HepG2 (cell line): ENCODE measurements around the gene RBCK1. TPM values are rescaled to one million over a fixed set of nuclear protein-coding genes. Genes with fewer than 3 reads are reported as not detected.

Experiments
- ATAC-seq: fragments of 200-7000 bp; cut with Tn5 transposase; 3 replicates; pipeline ENCODE4 v1.9.1; 2020; ENCODE audit warnings: mild to moderate bottlenecking, moderate library complexity
- BruUV-seq: library from RNA; stranded (reverse); fragments of 400-500 nt; replicated peaks from 2 replicates; lab custom pipeline; 2021; lab: Mats Ljungman, UMichigan
- CTCF ChIA-PET: fragments of 300-600 bp; formaldehyde crosslinking; extraction: SDS; loops from one replicate; lab custom pipeline; 2021; ENCODE audit warnings: low total read pairs, inconsistent platforms, low intra/inter-chr PET ratio; lab: Yijun Ruan, JAX
- POLR2A ChIA-PET: fragments of 350-600 bp; sonication (Branson Sonifier 250); formaldehyde crosslinking; loops from one replicate; lab custom pipeline; 2020; ENCODE audit warnings: antibody characterized with exemption, inconsistent platforms; lab: Yijun Ruan, JAX
- DNase-seq: peaks from one replicate; pipeline ENCODE4 v3.0.0-alpha.2; 2015; ENCODE audit warnings: low spot score
- FAIRE-seq: peaks from 3 replicates; lab custom pipeline; 2011; peaks lifted over from hg19 to GRCh38; lab: Jason Lieb, UNC
- H2AFZ ChIP-seq: one replicate; pipeline ENCODE4 v1.6.1; 2011; ENCODE audit warnings: low read length, inconsistent platforms
- H3K27ac ChIP-seq: fragments of 300-600 bp; 3 replicates; pipeline ENCODE4 v1.8.0; 2011; ENCODE audit warnings: mixed run types, mild to moderate bottlenecking, mixed read lengths, low read length, inconsistent platforms; ENCODE audit not compliant: insufficient read depth; ENCODE audit errors: extremely low read length
- H3K27me3 ChIP-seq, 2 experiments: fragments of 200-600 bp in 1 of 2; 2 replicates in 1 of 2; 3 replicates in 1 of 2; pipeline versions ENCODE4 v1.6.0 to v1.8.0; 2011; ENCODE audit warnings: low read length in 2 of 2, mild to moderate bottlenecking in 2 of 2, moderate library complexity in 2 of 2, inconsistent platforms in 1 of 2; ENCODE audit not compliant: insufficient read depth in 2 of 2, control insufficient read depth in 1 of 2
- H3K36me3 ChIP-seq, 2 experiments: fragments of 200-600 bp in 1 of 2; replicated peaks in 1 of 2; 2 replicates in 1 of 2; 3 replicates in 1 of 2; pipeline versions ENCODE4 v1.5.1 to v1.8.0; 2011; ENCODE audit warnings: low read length in 2 of 2, inconsistent platforms in 1 of 2; ENCODE audit not compliant: insufficient read depth in 2 of 2, control insufficient read depth in 1 of 2
- H3K4me1 ChIP-seq: 2 replicates; pipeline ENCODE4 v1.5.1; 2012; ENCODE audit warnings: low read length, inconsistent platforms; ENCODE audit not compliant: insufficient read depth
- H3K4me2 ChIP-seq: 2 replicates; pipeline ENCODE4 v1.6.0; 2011; ENCODE audit warnings: low read depth, low read length, inconsistent platforms
- H3K4me3 ChIP-seq, 3 experiments: fragments of 200-600 bp in 1 of 3; sonication (generic), shearing (Covaris generic) in 1 of 3; replicated peaks in 1 of 3; 2 replicates each; pipeline ENCODE4 v1.5.1; 2011 to 2016; ENCODE audit warnings: low read length in 3 of 3, inconsistent platforms in 2 of 3, low read depth in 2 of 3, mild to moderate bottlenecking in 2 of 3, control low read depth in 1 of 3, mixed read lengths in 1 of 3; ENCODE audit not compliant: insufficient read depth in 1 of 3
- H3K79me2 ChIP-seq: one replicate; pipeline ENCODE4 v1.6.1; 2011; ENCODE audit warnings: low read length, inconsistent platforms; ENCODE audit not compliant: insufficient read depth
- H3K9ac ChIP-seq: 2 replicates; pipeline ENCODE4 v1.6.0; 2011; ENCODE audit warnings: mild to moderate bottlenecking, low read depth, low read length, inconsistent platforms; ENCODE audit not compliant: insufficient read depth
- H3K9me3 ChIP-seq: 2 replicates; pipeline ENCODE4 v1.5.1; 2012; ENCODE audit warnings: mild to moderate bottlenecking, low read length
- H4K20me1 ChIP-seq: 2 replicates; pipeline ENCODE4 v1.6.0; 2011; ENCODE audit warnings: inconsistent platforms, mild to moderate bottlenecking, low read length, moderate library complexity; ENCODE audit not compliant: insufficient read depth
- ATF1 ChIP-seq: IDR thresholded peaks from 2 replicates; pipeline ENCODE4 v1.6.1; 2016; ENCODE audit warnings: mild to moderate bottlenecking, control low read depth
- CEBPB ChIP-seq: IDR thresholded peaks from 2 replicates; pipeline ENCODE4 v1.6.1; 2011; ENCODE audit warnings: low read depth, low read length, improper control_type of control experiment, borderline replicate concordance
- ELF4 ChIP-seq: sonication (generic); formaldehyde crosslinking; IDR thresholded peaks from 2 replicates; pipeline ENCODE4 v1.5.0; 2020; ENCODE audit warnings: missing genetic modification reagents, mild to moderate bottlenecking, moderate library complexity, borderline replicate concordance
- GATAD2A ChIP-seq: IDR thresholded peaks from 2 replicates; pipeline ENCODE4 v1.6.1; 2016
- KDM4B ChIP-seq: sonication (generic); formaldehyde crosslinking; IDR thresholded peaks from 2 replicates; pipeline ENCODE4 v1.4.0; 2020; ENCODE audit warnings: missing genetic modification reagents
- RFX1 ChIP-seq: fragments of 450-650 bp; IDR thresholded peaks from 2 replicates; pipeline ENCODE4 v1.6.1; 2017
- SAP130 ChIP-seq: IDR thresholded peaks from 2 replicates; pipeline ENCODE4 v1.6.1; 2016; ENCODE audit warnings: low read depth
- SP5 ChIP-seq: IDR thresholded peaks from 2 replicates; pipeline ENCODE4 v1.6.1; 2016; ENCODE audit warnings: low read depth, borderline replicate concordance
- TARDBP ChIP-seq: sonication (generic); formaldehyde crosslinking; IDR thresholded peaks from 2 replicates; pipeline ENCODE4 v1.8.0; 2022; ENCODE audit warnings: mild to moderate bottlenecking, missing genetic modification reagents
- ZNF138 ChIP-seq: sonication (generic); formaldehyde crosslinking; IDR thresholded peaks from 2 replicates; pipeline ENCODE4 v1.5.0; 2020; ENCODE audit warnings: mild to moderate bottlenecking, low read depth, missing genetic modification reagents
- ZNF263 ChIP-seq: sonication (generic); formaldehyde crosslinking; IDR thresholded peaks from 2 replicates; pipeline ENCODE4 v1.4.0; 2020; ENCODE audit warnings: missing genetic modification reagents
- ZNF501 ChIP-seq: sonication (generic); formaldehyde crosslinking; IDR thresholded peaks from 2 replicates; pipeline ENCODE4 v1.5.1; 2020; ENCODE audit warnings: mild to moderate bottlenecking, moderate library complexity, missing genetic modification reagents
- ZNF644 ChIP-seq: IDR thresholded peaks from 2 replicates; pipeline ENCODE4 v1.6.1; 2016; ENCODE audit warnings: low read depth
- ZNF652 ChIP-seq: IDR thresholded peaks from 2 replicates; pipeline ENCODE4 v1.6.1; 2016; ENCODE audit warnings: low read depth, borderline replicate concordance
- ZNF703 ChIP-seq: sonication (generic); formaldehyde crosslinking; IDR thresholded peaks from 2 replicates; pipeline ENCODE4 v1.5.1; 2020; ENCODE audit warnings: missing genetic modification reagents, mild to moderate bottlenecking, moderate library complexity, borderline replicate concordance
- ZSCAN9 ChIP-seq: IDR thresholded peaks from 2 replicates; pipeline ENCODE4 v1.6.1; 2016; ENCODE audit warnings: borderline replicate concordance
- WGBS: methylation state at CpG from one replicate; pipeline ENCODE4 v1.1.6; 2017; ENCODE audit warnings: low lambda C conversion rate; 5-methylcytosine and 5-hydroxymethylcytosine counted together
- in situ Hi-C: cut with HindIII; loops from 2 replicates; pipeline ENCODE4 v1.10.0; 2017; ENCODE audit warnings: low pct_unique_long_range_greater_than_20kb; ENCODE audit not compliant: extremely low pct_ligation_motif_present
- intact Hi-C: fragments of 100-400 bp; cut with micrococcal nuclease; formaldehyde crosslinking; loops from one replicate; pipeline ENCODE4 v1.10.0; 2022; ENCODE audit not compliant: unreplicated experiment
- polyA plus RNA-seq, 8 experiments: library from polyadenylated mRNA; depleted of rRNA in 3 of 8; stranded (reverse) in 7 of 8; unstranded in 1 of 8; fragments of >200 nt; fragmentation: Illumina TruSeq in 4 of 8; extraction: Trizol in 4 of 8; gene quantifications; 2 replicates each; pipeline versions ENCODE4 v1.2.1 to v1.2.3, GENCODE V29; 2011 to 2016; ENCODE audit warnings: low read depth in 4 of 8, missing spikeins in 1 of 8, mixed read lengths in 1 of 8; ENCODE audit not compliant: insufficient read depth in 1 of 8
- total RNA-seq, 5 experiments: library from RNA; depleted of rRNA; stranded (reverse); fragments of >200 nt; fragmentation: Illumina TruSeq; extraction: Trizol; gene quantifications; 2 replicates each; pipeline ENCODE4 v1.2.3, GENCODE V29; 2016; ENCODE audit warnings: low read depth in 1 of 5
- TF ChIP-seq, protein P1 (sequence below): sonication (generic); formaldehyde crosslinking; IDR thresholded peaks from 2 replicates; pipeline ENCODE4 v1.5.0; 2020; ENCODE audit warnings: missing genetic modification reagents
- TF ChIP-seq, protein P2 (sequence below): IDR thresholded peaks from 2 replicates; pipeline ENCODE4 v1.6.1; 2012; ENCODE audit warnings: inconsistent platforms

The RBCK1 gene
- total and polyA plus RNA-seq, 2 of the 13 experiments (the other 11 are each of a cell fraction or from before 2014, with no cell fraction given): 149 to 215 TPM

DNA sequence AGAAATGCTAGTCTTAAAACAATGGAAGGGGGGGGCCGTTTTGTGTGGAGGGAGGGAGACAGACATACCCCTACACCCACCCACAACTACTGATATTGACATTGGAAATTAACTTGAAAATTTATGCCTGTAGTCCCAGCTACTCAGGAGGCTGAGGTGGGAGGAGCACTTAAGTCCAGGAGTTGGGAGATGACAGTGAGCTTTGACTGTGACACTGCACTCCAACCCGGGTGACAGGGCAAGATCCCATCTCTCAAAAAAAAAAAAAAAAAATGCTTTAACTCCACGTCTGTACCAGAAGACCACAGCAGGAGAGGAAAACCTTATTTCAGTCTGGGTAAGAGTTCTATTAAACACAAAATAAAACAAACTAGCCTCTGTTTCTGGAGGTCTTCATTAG, 52.1 kb downstream of the RBCK1 start (continued):
- TF ChIP-seq SP5 (CRISPR knock-in tag) (peak; percentile 53; the same call in 1 of the 2 replicates), ZNF501 (CRISPR knock-in tag) (no peak), GATAD2A (CRISPR knock-in tag) (no peak), TARDBP (0 out of 2 replicates have a peak, but pooled peaks have one; percentile 40), SAP130 (CRISPR knock-in tag) (peak; percentile 29), RFX1 (no peak), ATF1 (CRISPR knock-in tag) (no peak), ZNF263 (CRISPR knock-in tag) (peak; percentile 79), ZSCAN9 (CRISPR knock-in tag) (no peak), ZNF138 (CRISPR knock-in tag) (no peak)
- TF ChIP-seq, protein P1, sequence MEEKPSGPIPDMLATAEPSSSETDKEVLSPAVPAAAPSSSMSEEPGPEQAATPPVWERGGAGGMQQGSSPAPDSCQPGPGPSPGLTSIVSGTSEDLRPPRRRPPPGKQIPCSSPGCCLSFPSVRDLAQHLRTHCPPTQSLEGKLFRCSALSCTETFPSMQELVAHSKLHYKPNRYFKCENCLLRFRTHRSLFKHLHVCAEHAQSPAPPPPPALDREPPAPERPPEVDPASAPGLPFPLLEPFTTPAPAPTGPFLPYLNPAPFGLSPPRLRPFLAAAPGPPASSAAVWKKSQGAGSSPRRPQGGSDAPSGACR: 0 out of 2 replicates have a peak, but pooled peaks have one; percentile 56
- TF ChIP-seq, all 625 proteins: peak for 9

DNA sequence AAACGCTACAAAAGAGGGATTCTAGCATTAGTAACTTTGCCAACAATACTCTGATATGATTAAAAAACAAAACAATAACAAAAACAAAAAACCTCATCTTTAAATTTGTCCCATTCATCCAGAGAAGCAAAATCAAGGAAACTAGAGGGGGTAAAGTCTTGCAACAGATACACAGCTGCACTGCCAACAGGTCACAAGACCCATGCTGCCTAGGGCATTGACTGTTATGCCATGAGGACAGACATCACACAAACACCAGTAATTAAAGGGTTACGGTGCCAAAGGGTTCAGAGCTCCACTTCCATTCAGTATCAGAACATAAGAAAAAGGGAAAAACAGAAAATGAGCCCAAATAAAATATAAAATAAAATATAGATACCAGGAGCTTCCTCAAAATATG, 52.6 kb downstream of the RBCK1 start:
- H3K9ac ChIP-seq: peak overlapping the region; percentile 86
- DNase-seq (peak; percentile 49), ATAC-seq (no peak)

More for the DNA sequence above, 52.6 kb downstream of the RBCK1 start:
- Histone ChIP-seq H3K36me3 (0 out of 5 replicates have a peak, but pooled peaks cover 2 to 4% of the 10 kb centered on the region in 2 experiments), H3K4me3 (peak overlapping the region; percentile 81 to 96 (median 91)), H4K20me1 (peaks cover 38% of the 10 kb centered on the region), H3K4me2 (peak overlapping the region; percentile 92), H3K27ac (peak overlapping the region; percentile 1), H3K27me3 (no peaks in the 10 kb centered on the region; a peak in 1 of 5 replicates), H3K79me2 (peaks cover 59% of the 10 kb centered on the region), H2AFZ (no peak overlapping the region), H3K9me3 (no peaks in the 10 kb centered on the region), H3K4me1 (peaks cover 41% of the 10 kb centered on the region)
- in situ Hi-C loops (no loop called here), intact Hi-C loops (no loop called here)
- no TSS peak for BruUV-seq
- 36% methylated on average over 2 of the region's 2 CpGs for WGBS
- ChIA-PET POLR2A (interaction anchor here (0.8 to 3.0 kb wide), 11 partner anchors 13 to 113 kb away, joined by 3 to 10 read pairs (median 4); partner anchors contain the start of genes NRSN2 and TRIB3), CTCF (no interaction called here)
- peak; percentile 35; the same call in 1 of the 2 replicates for TF ChIP-seq CEBPB
- TF ChIP-seq ZNF644 (CRISPR knock-in tag): no peak
- TF ChIP-seq ZNF501 (CRISPR knock-in tag): no peak
- TF ChIP-seq KDM4B (CRISPR knock-in tag): no peak
- 0 out of 2 replicates have a peak, but pooled peaks have one; percentile 12 for TF ChIP-seq ELF4 (CRISPR knock-in tag)
- TF ChIP-seq ZNF703: no peak
- TF ChIP-seq, protein P2, sequence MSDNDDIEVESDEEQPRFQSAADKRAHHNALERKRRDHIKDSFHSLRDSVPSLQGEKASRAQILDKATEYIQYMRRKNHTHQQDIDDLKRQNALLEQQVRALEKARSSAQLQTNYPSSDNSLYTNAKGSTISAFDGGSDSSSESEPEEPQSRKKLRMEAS: 0 out of 2 replicates have a peak, but pooled peaks have one; percentile 6
- TF ChIP-seq ZNF652 (CRISPR knock-in tag): peak; percentile 93
- no peak for FAIRE-seq
